ENCODE results near the gene PTER. TPM values are rescaled to one million over a fixed set of nuclear protein-coding genes. Genes with fewer than 3 reads are reported as not detected.

The PTER gene
- total and polyA plus RNA-seq, 2 of the 4 experiments (the other 2 are of a cell fraction): 1.9 to 5.0 TPM

Small RNA genes lying within 50 kb of the gene (microRNA-seq; reads per million reads assigned to microRNA genes)
- gene RNU2-18P (ENCODE audit: insufficient read depth, insufficient read length): not detected

Small RNA genes lying within 50 kb of the gene (small RNA-seq; reads per million reads assigned to genes)
- gene RNU2-18P: 0 to 17.5 (median 2.3) reads per million in 5 experiments

Other genes starting within 250 kb of the PTER start
- gene C1QL3, start 84.9 kb downstream of the PTER start, total RNA-seq (2012; rRNA removed): not detected in 2 replicates
- gene C1QL3, start 84.9 kb downstream of the PTER start, polyA plus RNA-seq (2012; rRNA removed): not detected in 2 replicates